IMR-90 (cell line): Measurements from ENCODE around the gene SCAMP2. TPM values are rescaled to one million over a fixed set of nuclear protein-coding genes. Genes with fewer than 3 reads are reported as not detected.

Experiments
- ATAC-seq: fragments of 200-7000 bp; cut with Tn5 transposase; 2 replicates; pipeline ENCODE4 v1.9.1; 2020; ENCODE audit warnings: low read depth, mild to moderate bottlenecking, moderate library complexity
- BruUV-seq: library from RNA; stranded (reverse); fragments of 400-500 nt; replicated peaks from 2 replicates; lab custom pipeline; 2021; lab: Mats Ljungman, UMichigan
- CTCF ChIA-PET: fragments of 300-600 bp; formaldehyde crosslinking; extraction: SDS; loops from one replicate; lab custom pipeline; 2021; ENCODE audit warnings: antibody characterized with exemption; lab: Yijun Ruan, JAX
- POLR2A ChIA-PET: fragments of 300-600 bp; sonication (Branson Sonifier 250); formaldehyde crosslinking; loops from one replicate; lab custom pipeline; 2022; ENCODE audit warnings: antibody characterized with exemption; ENCODE audit not compliant: unreplicated experiment; lab: Charles Lee
- DNase-seq: peaks from one replicate; pipeline ENCODE4 v3.0.0; 2013
- H2AFZ ChIP-seq: replicated peaks from 2 replicates; pipeline ENCODE3; 2013; ENCODE audit warnings: low read length, mild to moderate bottlenecking; ENCODE audit not compliant: poor library complexity
- H2AK5ac ChIP-seq: 2 replicates; pipeline ENCODE4 v1.6.1; 2013; ENCODE audit warnings: low read depth, low read length, inconsistent platforms
- H2AK9ac ChIP-seq: replicated peaks from 2 replicates; pipeline ENCODE3; 2013; ENCODE audit warnings: mild to moderate bottlenecking, low read depth, low read length, moderate library complexity; ENCODE audit not compliant: poor library complexity
- H2BK120ac ChIP-seq: 2 replicates; pipeline ENCODE4 v1.6.1; 2013; ENCODE audit warnings: low read depth, low read length, inconsistent platforms
- H2BK15ac ChIP-seq: 3 replicates; pipeline ENCODE4 v1.6.1; 2013; ENCODE audit warnings: low read depth, low read length, inconsistent platforms
- H2BK20ac ChIP-seq: 2 replicates; pipeline ENCODE4 v1.6.1; 2013; ENCODE audit warnings: low read depth, mild to moderate bottlenecking, inconsistent platforms, low read length, moderate library complexity
- H2BK5ac ChIP-seq: 2 replicates; pipeline ENCODE4 v1.6.1; 2013; ENCODE audit warnings: mild to moderate bottlenecking, low read depth, low read length, inconsistent platforms; ENCODE audit not compliant: poor library complexity, severe bottlenecking
- H3K14ac ChIP-seq: replicated peaks from 2 replicates; pipeline ENCODE4 v1.6.1; 2013; ENCODE audit warnings: low read depth, low read length, inconsistent platforms
- H3K18ac ChIP-seq: 2 replicates; pipeline ENCODE4 v1.6.1; 2013; ENCODE audit warnings: low read depth, low read length, control low read depth
- H3K23ac ChIP-seq: 2 replicates; pipeline ENCODE4 v1.6.1; 2013; ENCODE audit warnings: low read depth, low read length, inconsistent platforms
- H3K27ac ChIP-seq: 2 replicates; pipeline ENCODE4 v1.5.1; 2013; ENCODE audit warnings: mild to moderate bottlenecking, control low read depth, low read length; ENCODE audit not compliant: insufficient read depth
- H3K27me3 ChIP-seq: 2 replicates; pipeline ENCODE4 v1.6.1; 2013; ENCODE audit warnings: low read length; ENCODE audit not compliant: control insufficient read depth, insufficient read depth
- H3K36me3 ChIP-seq: 2 replicates; pipeline ENCODE4 v1.6.1; 2013; ENCODE audit warnings: low read length, mixed read lengths; ENCODE audit not compliant: control insufficient read depth, insufficient read depth
- H3K4ac ChIP-seq: 2 replicates; pipeline ENCODE4 v1.6.1; 2013; ENCODE audit warnings: low read depth, low read length, inconsistent platforms
- H3K4me1 ChIP-seq: 2 replicates; pipeline ENCODE4 v1.6.1; 2013; ENCODE audit warnings: low read length, mixed read lengths; ENCODE audit not compliant: control insufficient read depth, insufficient read depth
- H3K4me2 ChIP-seq: 2 replicates; pipeline ENCODE4 v1.6.1; 2013; ENCODE audit warnings: low read depth, mild to moderate bottlenecking, control low read depth, low read length, moderate library complexity
- H3K4me3 ChIP-seq: 2 replicates; pipeline ENCODE4 v1.5.1; 2013; ENCODE audit warnings: low read depth, mild to moderate bottlenecking, control low read depth, low read length, moderate library complexity; ENCODE audit not compliant: insufficient read depth
- H3K56ac ChIP-seq: 2 replicates; pipeline ENCODE4 v1.6.1; 2013; ENCODE audit warnings: low read length, inconsistent platforms; ENCODE audit not compliant: insufficient read depth; ENCODE audit errors: extremely low read depth
- H3K79me1 ChIP-seq, 2 experiments: 2 replicates each; pipeline ENCODE4 v1.6.1; 2013; ENCODE audit warnings: low read length in 2 of 2, inconsistent platforms in 1 of 2, low read depth in 1 of 2
- H3K9ac ChIP-seq: 2 replicates; pipeline ENCODE4 v1.6.1; 2013; ENCODE audit warnings: low read depth, low read length, control low read depth
- H3K9me1 ChIP-seq: 2 replicates; pipeline ENCODE4 v1.6.1; 2013; ENCODE audit warnings: low read length, inconsistent platforms; ENCODE audit not compliant: insufficient read depth
- H3K9me3 ChIP-seq: 2 replicates; pipeline ENCODE4 v1.6.1; 2013; ENCODE audit warnings: low read length; ENCODE audit not compliant: control insufficient read depth, insufficient read depth
- H4K20me1 ChIP-seq: 2 replicates; pipeline ENCODE4 v1.6.1; 2013; ENCODE audit warnings: low read length, inconsistent platforms; ENCODE audit not compliant: insufficient read depth
- H4K5ac ChIP-seq: 2 replicates; pipeline ENCODE4 v1.6.1; 2013; ENCODE audit warnings: mild to moderate bottlenecking, low read depth, low read length, control low read depth
- H4K8ac ChIP-seq, 2 experiments: 2 replicates each; pipeline ENCODE4 v1.6.1; 2013; ENCODE audit warnings: low read depth in 2 of 2, low read length in 2 of 2, control low read depth in 1 of 2, inconsistent platforms in 1 of 2
- H4K91ac ChIP-seq: 2 replicates; pipeline ENCODE4 v1.6.1; 2013; ENCODE audit warnings: low read depth, low read length, inconsistent platforms; ENCODE audit not compliant: insufficient read depth
- FOS ChIP-seq: fragments of 150-350 bp; IDR thresholded peaks from 2 replicates; pipeline ENCODE4 v1.6.1; 2016; ENCODE audit warnings: low read depth, low read length
- MAZ ChIP-seq: IDR thresholded peaks from 2 replicates; pipeline ENCODE4 v1.6.1; 2012; ENCODE audit warnings: low read depth, mild to moderate bottlenecking, low read length, improper control_type of control experiment, moderate library complexity, borderline replicate concordance
- MXI1 ChIP-seq: IDR thresholded peaks from 2 replicates; pipeline ENCODE4 v1.6.1; 2012; ENCODE audit warnings: low read depth, mild to moderate bottlenecking, low read length, moderate library complexity, borderline replicate concordance
- USF2 ChIP-seq: fragments of 150-350 bp; IDR thresholded peaks from 2 replicates; pipeline ENCODE4 v1.6.1; 2017; ENCODE audit warnings: mild to moderate bottlenecking, antibody characterized with exemption, low read length, low read depth
- WGBS, 2 experiments: methylation state at CpG; one replicate each; pipeline versions ENCODE4 v1.1.5 to v1.1.7; 2013; ENCODE audit warnings: missing lambda C conversion rate in 2 of 2; ENCODE audit not compliant: insufficient read length in 1 of 2; ENCODE audit errors: extremely low coverage in 2 of 2; 5-methylcytosine and 5-hydroxymethylcytosine counted together
- dilution Hi-C: fragments of 300-500 bp; cut with HindIII; formaldehyde crosslinking; loops from one replicate; pipeline ENCODE4 v1.14.3; 2018; ENCODE audit warnings: low sequenced_read_pairs; ENCODE audit not compliant: unreplicated experiment
- in situ Hi-C: fragments of 300-500 bp; cut with MboI; formaldehyde crosslinking; loops from 3 replicates; pipeline ENCODE4 v1.14.3; 2019; ENCODE audit warnings: low sequenced_read_pairs, inconsistent platforms, mixed read lengths
- intact Hi-C: fragments of 100-400 bp; cut with micrococcal nuclease; formaldehyde crosslinking; loops from 2 replicates; pipeline ENCODE4 v1.10.0; 2022
- polyA plus RNA-seq, 3 experiments: library from polyadenylated mRNA; depleted of rRNA; stranded (reverse); fragments of >200 nt; gene quantifications; 2 replicates each; pipeline ENCODE4 v1.2.3, GENCODE V29; 2012; ENCODE audit warnings: low replicate concordance in 1 of 3
- total RNA-seq: library from RNA; depleted of rRNA; stranded (reverse); fragments of >200 nt; gene quantifications from 2 replicates; pipeline ENCODE4 v1.2.3, GENCODE V29; 2012

The SCAMP2 gene
- total and polyA plus RNA-seq, 2 of the 4 experiments (the other 2 are of a cell fraction), result 25.8 to 111 TPM

- 100% methylated on average over 4 of the region's 6 CpGs; no CpG with 5 or more reads in 1 of the 2 experiments for WGBS, 2 experiments
Measured at GRCh38 chr15:74866090-74866489, 7.1 kb downstream of the SCAMP2 start.

More at GRCh38 chr15:74866090-74866489, 7.1 kb downstream of the SCAMP2 start:
- Histone ChIP-seq H4K8ac (no peak overlapping the region), H3K4me1 (peaks cover 16% of the 10 kb centered on the region), H3K9ac (no peak overlapping the region), H3K36me3 (peaks cover 2% of the 10 kb centered on the region), H3K23ac (no peak overlapping the region), H3K18ac (no peak overlapping the region), H3K4me2 (no peak overlapping the region), H2AFZ (no peak overlapping the region), H3K79me1 (peaks cover 20 to 85% of the 10 kb centered on the region in 2 experiments), H3K27me3 (no peaks in the 10 kb centered on the region), H3K4ac (no peak overlapping the region), H4K91ac (no peak overlapping the region), H2AK5ac (no peak overlapping the region), H4K5ac (no peak overlapping the region), H2AK9ac (peak overlapping the region; percentile 6), H3K27ac (no peak overlapping the region), H3K4me3 (no peak overlapping the region), H3K56ac (no peak overlapping the region), H2BK20ac (no peak overlapping the region), H3K9me3 (no peaks in the 10 kb centered on the region), H3K9me1 (peaks cover 43% of the 10 kb centered on the region), H2BK15ac (no peak overlapping the region), H2BK120ac (no peak overlapping the region), H3K14ac (no peak overlapping the region), H4K20me1 (peaks cover 77% of the 10 kb centered on the region), H2BK5ac (no peak overlapping the region)
- DNase-seq, result peak; percentile 85
- ChIA-PET POLR2A (no interaction called here), CTCF (no interaction called here)
- dilution Hi-C loops, result no loop called here
- in situ Hi-C loops, result no loop called here
- intact Hi-C loops, result no loop called here
- TF ChIP-seq MAZ, result 0 out of 2 replicates have a peak, but pooled peaks have one; percentile 25
- TF ChIP-seq USF2, result 0 out of 2 replicates have a peak, but pooled peaks have one; percentile 13
- TF ChIP-seq MXI1, result no peak
- peak; percentile 58 for TF ChIP-seq FOS
- BruUV-seq, result no TSS peak
- ATAC-seq, result peak; percentile 79
